Measurements from ENCODE around the gene UBE2O.

The UBE2O gene

DNA sequence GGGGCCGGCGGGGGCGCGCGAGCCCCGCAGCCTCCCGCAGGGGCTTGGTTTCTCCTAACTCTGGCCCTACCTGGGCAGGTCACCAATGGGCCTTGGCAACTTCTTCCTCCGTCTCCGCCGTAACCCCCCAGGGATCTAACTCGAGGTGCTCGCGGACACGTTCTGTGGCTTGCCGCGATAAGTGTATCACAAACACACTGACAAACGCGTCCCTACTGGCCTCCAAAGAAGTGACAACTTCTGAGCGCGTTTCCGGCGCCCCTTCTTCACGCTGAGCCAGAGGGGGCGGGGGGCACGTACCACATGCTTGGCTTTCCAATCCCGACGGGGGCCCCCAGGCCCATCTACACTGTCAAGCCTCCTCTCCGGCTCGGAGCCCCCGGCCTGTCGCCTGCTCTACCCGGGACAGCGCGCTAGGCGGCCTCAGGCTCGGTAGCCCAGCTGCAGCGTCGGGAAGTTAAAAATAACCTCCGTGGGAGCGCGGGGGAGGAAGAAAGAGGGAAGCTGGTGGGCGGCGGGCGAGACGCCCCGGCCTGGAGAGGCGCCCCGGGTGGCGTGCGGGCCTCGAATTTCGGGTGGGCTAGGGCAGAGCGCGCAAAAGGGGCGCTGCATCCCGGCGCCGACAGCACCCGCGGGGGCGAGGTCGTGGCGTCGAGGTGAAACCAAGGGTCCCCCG lies 69.3 kb downstream of the UBE2O start:
- Histone ChIP-seq H3K9me3 (no peaks in the 10 kb centered on the region), H3K27me3 (no peaks in the 10 kb centered on the region), H3K36me3 (no peaks in the 10 kb centered on the region), H3K4me3 (peak overlapping the region; percentile 56 to 57), H3K4me1 (peaks cover 5 to 45% (median 38%) of the 10 kb centered on the region in 4 donors), H3K27ac (peak overlapping the region; percentile 76 to 82)
- TF ChIP-seq, protein P1, sequence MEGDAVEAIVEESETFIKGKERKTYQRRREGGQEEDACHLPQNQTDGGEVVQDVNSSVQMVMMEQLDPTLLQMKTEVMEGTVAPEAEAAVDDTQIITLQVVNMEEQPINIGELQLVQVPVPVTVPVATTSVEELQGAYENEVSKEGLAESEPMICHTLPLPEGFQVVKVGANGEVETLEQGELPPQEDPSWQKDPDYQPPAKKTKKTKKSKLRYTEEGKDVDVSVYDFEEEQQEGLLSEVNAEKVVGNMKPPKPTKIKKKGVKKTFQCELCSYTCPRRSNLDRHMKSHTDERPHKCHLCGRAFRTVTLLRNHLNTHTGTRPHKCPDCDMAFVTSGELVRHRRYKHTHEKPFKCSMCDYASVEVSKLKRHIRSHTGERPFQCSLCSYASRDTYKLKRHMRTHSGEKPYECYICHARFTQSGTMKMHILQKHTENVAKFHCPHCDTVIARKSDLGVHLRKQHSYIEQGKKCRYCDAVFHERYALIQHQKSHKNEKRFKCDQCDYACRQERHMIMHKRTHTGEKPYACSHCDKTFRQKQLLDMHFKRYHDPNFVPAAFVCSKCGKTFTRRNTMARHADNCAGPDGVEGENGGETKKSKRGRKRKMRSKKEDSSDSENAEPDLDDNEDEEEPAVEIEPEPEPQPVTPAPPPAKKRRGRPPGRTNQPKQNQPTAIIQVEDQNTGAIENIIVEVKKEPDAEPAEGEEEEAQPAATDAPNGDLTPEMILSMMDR (IDR thresholded peaks at IDR 0.05), result peak in 1 of 2 experiments; percentile 41
- intact Hi-C loops (cut with DNase I; ENCODE audit: low total_unique reads), result no loop called here
- DNase-seq, result no peak

DNA sequence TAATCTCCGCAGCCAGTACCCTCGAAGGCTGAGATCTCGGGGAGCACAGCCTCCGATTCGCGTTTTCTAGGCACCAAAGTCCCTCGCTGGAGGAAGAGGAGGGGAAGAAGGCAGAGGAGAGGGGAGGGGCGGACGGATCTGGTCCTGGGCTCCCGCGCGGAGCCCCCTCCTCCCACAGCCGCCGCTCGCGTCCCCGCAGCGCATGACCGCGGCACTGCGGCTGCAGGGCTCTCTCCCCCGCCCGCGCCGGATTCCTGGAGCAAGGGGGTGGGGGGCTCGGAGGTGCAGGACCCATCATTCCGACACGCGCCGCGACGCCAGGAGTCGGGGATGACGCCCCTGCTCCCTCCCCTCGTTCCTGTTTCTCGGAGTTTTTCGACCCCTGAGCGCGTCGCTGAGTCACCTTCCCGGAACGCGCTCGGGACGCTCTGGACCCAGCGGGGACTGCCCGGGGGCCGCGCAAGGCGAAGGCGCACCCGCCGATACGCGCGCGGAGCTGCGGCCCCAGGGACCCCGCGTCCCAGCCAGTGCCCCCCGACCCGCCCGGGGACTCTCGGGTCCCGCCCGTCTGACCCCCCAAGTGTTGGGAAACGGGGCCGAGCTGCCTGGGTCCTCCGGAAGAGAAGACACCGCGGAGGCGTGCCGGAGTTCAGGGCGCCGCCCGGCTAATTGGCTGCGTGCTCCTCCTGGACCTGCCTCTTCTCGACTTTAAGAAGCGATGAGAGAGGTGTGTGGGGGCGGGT lies 70.0 kb downstream of the UBE2O start:
- DNase-seq, result no peak
- Histone ChIP-seq H3K27me3 (no peaks in the 10 kb centered on the region), H3K4me3 (peak overlapping the region; percentile 56 to 57), H3K27ac (peak overlapping the region; percentile 76 to 82), H3K4me1 (peaks cover 5 to 45% (median 38%) of the 10 kb centered on the region in 4 donors), H3K9me3 (no peaks in the 10 kb centered on the region), H3K36me3 (no peaks in the 10 kb centered on the region)
- TF ChIP-seq, protein P1 (IDR thresholded peaks at IDR 0.05), result no peak
- intact Hi-C loops (cut with DNase I; ENCODE audit: low total_unique reads), result no loop called here

DNA sequence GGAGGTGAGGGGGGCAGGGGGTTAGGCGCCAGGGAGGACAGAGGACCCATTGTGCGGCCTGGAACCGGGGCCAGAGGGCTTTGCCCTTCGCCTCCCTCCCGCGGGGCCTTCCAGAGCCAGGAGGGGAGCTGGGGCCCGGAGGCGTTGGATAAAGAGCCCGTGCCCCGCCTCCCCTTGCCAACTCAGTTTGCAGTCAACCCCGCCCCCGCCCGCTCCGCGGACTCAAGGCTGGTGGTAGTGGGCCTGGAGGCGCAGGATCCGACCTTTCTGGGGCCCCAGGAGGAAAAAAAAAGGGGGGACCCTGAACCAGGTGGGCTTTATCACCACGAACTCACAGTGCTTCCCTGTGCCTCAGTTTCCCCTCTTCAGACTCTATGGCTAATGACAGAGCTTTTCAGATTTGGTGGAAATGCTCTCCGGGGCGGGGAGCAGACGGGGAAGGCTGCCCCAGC lies 70.6 kb downstream of the UBE2O start:
- Histone ChIP-seq H3K27ac (peak overlapping the region; percentile 76 to 82), H3K4me1 (peaks cover 5 to 45% (median 38%) of the 10 kb centered on the region in 4 donors), H3K9me3 (no peaks in the 10 kb centered on the region), H3K27me3 (no peaks in the 10 kb centered on the region), H3K36me3 (no peaks in the 10 kb centered on the region), H3K4me3 (peak overlapping the region; percentile 56 to 57)
- TF ChIP-seq, protein P1 (IDR thresholded peaks at IDR 0.05), result no peak
- intact Hi-C loops (cut with DNase I; ENCODE audit: low total_unique reads), result no loop called here
- DNase-seq, result no peak

DNA sequence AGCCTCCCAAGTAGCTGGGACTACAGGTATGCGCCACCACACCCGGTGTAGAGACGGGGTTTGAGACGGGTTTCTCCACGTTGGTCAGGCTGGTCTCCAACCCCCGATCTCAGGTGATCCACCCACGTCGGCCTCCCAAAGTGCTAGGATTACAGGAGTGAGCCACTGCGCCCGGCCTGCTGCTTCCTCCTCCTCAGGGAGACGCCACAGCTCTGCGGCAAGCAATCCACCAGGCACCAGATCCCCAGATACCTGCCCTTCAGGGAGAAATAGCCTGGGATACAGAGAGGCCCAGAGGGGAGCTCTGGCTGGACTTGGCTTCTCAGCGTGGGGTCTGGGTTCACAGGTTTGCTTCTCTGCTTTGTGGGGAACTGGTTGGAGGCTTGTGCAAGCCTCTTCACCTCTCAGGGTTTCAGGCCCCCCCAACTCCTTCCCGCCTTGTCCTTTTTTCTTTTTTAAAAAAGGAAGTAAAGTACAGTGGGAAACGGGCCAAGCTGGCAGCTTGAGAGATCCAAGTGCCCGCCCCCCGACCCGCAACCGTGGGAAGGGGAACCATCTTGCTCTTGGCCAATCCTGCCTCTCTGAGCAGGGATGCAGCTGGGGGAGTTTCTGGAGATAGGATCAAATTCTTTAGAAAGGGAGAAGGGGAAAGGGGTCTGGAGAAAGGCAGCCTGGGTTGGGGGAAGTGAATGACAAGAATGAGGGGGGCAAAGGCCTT lies 71.2 kb downstream of the UBE2O start:
- intact Hi-C loops (cut with DNase I; ENCODE audit: low total_unique reads), result no loop called here
- peak overlapping the region in 1 of 2 donors; percentile 57 for H3K4me3 ChIP-seq
- H3K4me1 ChIP-seq, result peaks cover 5 to 45% (median 38%) of the 10 kb centered on the region in 4 donors
- no peaks in the 10 kb centered on the region for H3K27me3 ChIP-seq
- H3K9me3 ChIP-seq, result no peaks in the 10 kb centered on the region
- no peaks in the 10 kb centered on the region for H3K36me3 ChIP-seq
- no peak for DNase-seq
- H3K27ac ChIP-seq, result no peak overlapping the region
- TF ChIP-seq, protein P1 (IDR thresholded peaks at IDR 0.05), result no peak

DNA sequence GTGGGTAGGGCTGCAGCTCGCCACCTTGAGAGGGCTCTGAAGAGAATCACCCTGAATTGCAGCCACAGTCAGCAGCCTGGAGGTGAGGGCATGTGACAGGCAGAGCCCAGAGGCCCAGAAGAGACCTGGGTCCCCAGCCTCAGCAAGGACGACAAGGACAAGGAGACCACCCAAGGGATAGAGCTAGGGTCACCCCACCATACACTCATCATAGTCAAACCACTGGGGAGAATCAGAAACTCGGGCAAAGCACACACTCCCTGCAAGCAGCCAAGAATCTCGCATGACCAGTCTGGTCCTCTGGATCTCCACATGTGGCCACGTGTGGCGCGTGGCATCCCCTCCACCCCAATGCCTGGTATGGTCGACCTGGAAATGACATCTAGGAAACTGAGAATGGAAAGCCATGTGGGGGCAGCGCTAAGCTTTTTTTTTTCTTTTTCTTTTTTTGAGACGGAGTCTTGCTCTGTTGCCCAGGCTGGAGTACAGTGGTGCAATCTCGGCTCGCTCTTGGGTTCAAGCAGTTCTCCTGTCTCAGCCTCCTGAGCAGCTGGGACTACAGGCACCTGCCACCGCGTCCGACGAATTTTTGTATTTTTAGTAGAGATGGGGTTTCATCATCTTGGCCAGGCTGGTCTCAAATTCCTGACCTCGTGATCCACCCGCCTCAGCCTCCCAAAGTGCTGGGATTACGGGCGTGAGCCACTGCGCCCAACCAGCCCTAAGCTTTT lies 73.1 kb downstream of the UBE2O start:
- no peaks in the 10 kb centered on the region for H3K27me3 ChIP-seq
- H3K4me1 ChIP-seq, result peaks cover 0 to 33% (median 22%) of the 10 kb centered on the region in 4 donors
- no peak for DNase-seq
- intact Hi-C loops (cut with DNase I; ENCODE audit: low total_unique reads), result no loop called here
- H3K27ac ChIP-seq, result no peak overlapping the region
- TF ChIP-seq, protein P1 (IDR thresholded peaks at IDR 0.05), result no peak
- no peaks in the 10 kb centered on the region for H3K9me3 ChIP-seq
- no peak overlapping the region for H3K4me3 ChIP-seq
- H3K36me3 ChIP-seq, result no peaks in the 10 kb centered on the region
